Iris pigment epithelial cell (primary cell): ENCODE measurements around the gene KCNT2.
"Not testable (repeated sequence)": the region's sequence is repeated elsewhere in the genome, so short reads cannot be mapped to it uniquely, and the experiment has no call there.

Experiments
- DNase-seq: peaks from one replicate; pipeline ENCODE4 v3.0.0-alpha.2; 2011; ENCODE audit warnings: low read depth

Gene KCNT2

GRCh38 chr1:196515904-196516303 is 92.3 kb downstream of the KCNT2 start:
- no peak for DNase-seq

GRCh38 chr1:196513821-196514220 is 94.4 kb downstream of the KCNT2 start:
- no peak for DNase-seq

- DNase-seq, result no peak
Measured at GRCh38 chr1:196510451-196510850, 97.8 kb downstream of the KCNT2 start.

- not testable (repeated sequence) for DNase-seq
Measured at GRCh38 chr1:196504224-196504623, 104.0 kb downstream of the KCNT2 start.

- DNase-seq, result no peak
Measured at GRCh38 chr1:196502437-196502836, 105.8 kb downstream of the KCNT2 start.

- DNase-seq, result no peak
Measured at GRCh38 chr1:196501760-196502428, 106.3 kb downstream of the KCNT2 start.

- DNase-seq, result no peak
Measured at GRCh38 chr1:196497817-196498216, 110.4 kb downstream of the KCNT2 start.

GRCh38 chr1:196494766-196495165 is 113.5 kb downstream of the KCNT2 start:
- DNase-seq, result no peak

- no peak for DNase-seq
Measured at GRCh38 chr1:196493881-196494280, 114.4 kb downstream of the KCNT2 start.

GRCh38 chr1:196488579-196488978 is 119.7 kb downstream of the KCNT2 start:
- DNase-seq, result no peak

- DNase-seq, result no peak
Measured at GRCh38 chr1:196486346-196486745, 121.9 kb downstream of the KCNT2 start.

- DNase-seq, result peak; percentile 24
Measured at GRCh38 chr1:196481616-196482015, 126.6 kb downstream of the KCNT2 start.

GRCh38 chr1:196477262-196477661 is 131.0 kb downstream of the KCNT2 start:
- DNase-seq, result no peak

- DNase-seq, result peak; percentile 38
Measured at GRCh38 chr1:196467230-196467925, 140.9 kb downstream of the KCNT2 start.

- peak; percentile 92 for DNase-seq
Measured at GRCh38 chr1:196466654-196467053, 141.6 kb downstream of the KCNT2 start.

- DNase-seq, result peak; percentile 15
Measured at GRCh38 chr1:196466166-196466565, 142.1 kb downstream of the KCNT2 start.

- peak; percentile 81 for DNase-seq
Measured at GRCh38 chr1:196464480-196464941, 143.7 kb downstream of the KCNT2 start.

- DNase-seq, result peak; percentile 57
Measured at GRCh38 chr1:196462086-196462485, 146.2 kb downstream of the KCNT2 start.

- no peak for DNase-seq
Measured at GRCh38 chr1:196461521-196461920, 146.7 kb downstream of the KCNT2 start.

- DNase-seq, result no peak
Measured at GRCh38 chr1:196459383-196459782, 148.9 kb downstream of the KCNT2 start.

GRCh38 chr1:196454792-196455191 is 153.4 kb downstream of the KCNT2 start:
- no peak for DNase-seq

GRCh38 chr1:196451103-196451502 is 157.1 kb downstream of the KCNT2 start:
- no peak for DNase-seq
